SK-N-MC (cell line): Measurements from ENCODE around the gene MAP7.

Experiments
- DNase-seq: peaks from one replicate; pipeline ENCODE4 v3.0.0-alpha.2; 2011; ENCODE audit warnings: low read depth, low spot score
- H3K27ac ChIP-seq: fragments of 200-600 bp; sonication (generic); 2 replicates; pipeline ENCODE4 v1.5.1; 2016; ENCODE audit warnings: mixed run types
- H3K36me3 ChIP-seq: fragments of 200-600 bp; sonication (generic); 2 replicates; pipeline ENCODE4 v1.6.1; 2017; ENCODE audit warnings: antibody characterized with exemption, low read length, mixed read lengths; ENCODE audit not compliant: insufficient read depth
- H3K4me3 ChIP-seq: fragments of 200-600 bp; sonication (generic); 2 replicates; pipeline ENCODE4 v1.5.1; 2016
- H3K9ac ChIP-seq: fragments of 200-600 bp; sonication (generic); 2 replicates; pipeline ENCODE4 v1.8.0; 2017; ENCODE audit warnings: mixed run types, mixed read lengths; ENCODE audit not compliant: insufficient read length
- H3K9me3 ChIP-seq: fragments of 200-600 bp; sonication (generic); 2 replicates; pipeline ENCODE4 v1.6.1; 2017; ENCODE audit warnings: low read depth, mild to moderate bottlenecking, antibody characterized with exemption, low read length, moderate library complexity, mixed read lengths
- EZH2 ChIP-seq: fragments of 200-600 bp; sonication (generic); IDR thresholded peaks from one replicate; pipeline ENCODE4 v1.6.1; 2017; ENCODE audit warnings: antibody characterized with exemption
- FOXP2 ChIP-seq: optimal IDR thresholded peaks from 2 replicates; pipeline ENCODE3; 2011; ENCODE audit warnings: mild to moderate bottlenecking, moderate library complexity; ENCODE audit not compliant: insufficient read depth; ENCODE audit errors: extremely low read length, control extremely low read depth
- POLR2AphosphoS5 ChIP-seq: IDR thresholded peaks from 2 replicates; pipeline ENCODE4 v1.6.1; 2012; ENCODE audit warnings: mild to moderate bottlenecking, low read depth, low read length, borderline replicate concordance

The MAP7 gene

GRCh38 chr6:136343275-136343674, 206.9 kb downstream of the MAP7 start:
- Histone ChIP-seq H3K4me3 (no peak overlapping the region), H3K27ac (no peak overlapping the region), H3K36me3 (no peaks in the 10 kb centered on the region), H3K9ac (no peak overlapping the region), H3K9me3 (no peaks in the 10 kb centered on the region)
- DNase-seq = no peak
- no peak for TF ChIP-seq FOXP2
- no peak for TF ChIP-seq POLR2AphosphoS5
- no peak for TF ChIP-seq EZH2

GRCh38 chr6:136341967-136342366, 208.3 kb downstream of the MAP7 start:
- Histone ChIP-seq H3K36me3 (no peaks in the 10 kb centered on the region), H3K4me3 (no peak overlapping the region), H3K27ac (no peak overlapping the region), H3K9me3 (no peaks in the 10 kb centered on the region), H3K9ac (no peak overlapping the region)
- DNase-seq = no peak
- TF ChIP-seq POLR2AphosphoS5 = no peak
- no peak for TF ChIP-seq FOXP2
- no peak for TF ChIP-seq EZH2

GRCh38 chr6:136341367-136341766, 208.9 kb downstream of the MAP7 start:
- no peak overlapping the region for H3K27ac ChIP-seq
- H3K9ac ChIP-seq = no peak overlapping the region
- no peak overlapping the region for H3K4me3 ChIP-seq
- no peaks in the 10 kb centered on the region for H3K36me3 ChIP-seq
- no peaks in the 10 kb centered on the region for H3K9me3 ChIP-seq
- DNase-seq = no peak
- TF ChIP-seq EZH2 (no peak), FOXP2 (no peak), POLR2AphosphoS5 (no peak)

- TF ChIP-seq FOXP2 = no peak
- no peak for TF ChIP-seq EZH2
- Histone ChIP-seq H3K9me3 (no peaks in the 10 kb centered on the region), H3K4me3 (no peak overlapping the region), H3K36me3 (no peaks in the 10 kb centered on the region), H3K27ac (no peak overlapping the region), H3K9ac (no peak overlapping the region)
- DNase-seq = no peak
These were observed 211.7 kb downstream of the MAP7 start for GRCh38 chr6:136338486-136338885.

GRCh38 chr6:136337606-136338005, 212.6 kb downstream of the MAP7 start:
- no peak for DNase-seq
- H3K27ac ChIP-seq = no peak overlapping the region
- no peak overlapping the region for H3K4me3 ChIP-seq
- H3K9ac ChIP-seq = no peak overlapping the region
- H3K9me3 ChIP-seq = no peaks in the 10 kb centered on the region
- TF ChIP-seq FOXP2 (no peak), POLR2AphosphoS5 (no peak), EZH2 (no peak)
- no peaks in the 10 kb centered on the region for H3K36me3 ChIP-seq

GRCh38 chr6:136337121-136337520, 213.1 kb downstream of the MAP7 start:
- Histone ChIP-seq H3K4me3 (no peak overlapping the region), H3K36me3 (no peaks in the 10 kb centered on the region), H3K27ac (no peak overlapping the region), H3K9me3 (no peaks in the 10 kb centered on the region), H3K9ac (no peak overlapping the region)
- no peak for TF ChIP-seq POLR2AphosphoS5
- TF ChIP-seq EZH2 = no peak
- no peak for TF ChIP-seq FOXP2
- no peak for DNase-seq

GRCh38 chr6:136335736-136336363, 214.4 kb downstream of the MAP7 start:
- H3K9ac ChIP-seq = no peak overlapping the region
- H3K9me3 ChIP-seq = no peaks in the 10 kb centered on the region
- H3K36me3 ChIP-seq = no peaks in the 10 kb centered on the region
- H3K27ac ChIP-seq = no peak overlapping the region
- TF ChIP-seq EZH2 (no peak), POLR2AphosphoS5 (no peak), FOXP2 (no peak)
- no peak overlapping the region for H3K4me3 ChIP-seq
- no peak for DNase-seq

- no peak overlapping the region for H3K27ac ChIP-seq
- TF ChIP-seq FOXP2 (no peak), EZH2 (no peak), POLR2AphosphoS5 (no peak)
- no peak overlapping the region for H3K4me3 ChIP-seq
- DNase-seq = no peak
- H3K9ac ChIP-seq = no peak overlapping the region
- no peaks in the 10 kb centered on the region for H3K9me3 ChIP-seq
- no peaks in the 10 kb centered on the region for H3K36me3 ChIP-seq
These were observed 215.4 kb downstream of the MAP7 start for GRCh38 chr6:136334853-136335252.

- no peak for TF ChIP-seq POLR2AphosphoS5
- H3K27ac ChIP-seq = no peak overlapping the region
- H3K36me3 ChIP-seq = no peaks in the 10 kb centered on the region
- DNase-seq = no peak
- no peak overlapping the region for H3K4me3 ChIP-seq
- no peak overlapping the region for H3K9ac ChIP-seq
- no peaks in the 10 kb centered on the region for H3K9me3 ChIP-seq
These were observed 215.8 kb downstream of the MAP7 start for GRCh38 chr6:136334465-136334846.
